AG09319 (cell line): ENCODE results near the gene FMNL2.

ENCODE experiments used
- DNase-seq: peaks from one replicate; pipeline ENCODE4 v3.0.0-alpha.2; 2010; ENCODE audit warnings: low read depth; ENCODE audit errors: extremely low read depth
- CTCF ChIP-seq: IDR thresholded peaks from 2 replicates; pipeline ENCODE4 v1.5.1; 2011; ENCODE audit warnings: low read depth, mild to moderate bottlenecking, inconsistent platforms, low read length, moderate library complexity

The FMNL2 gene

GRCh38 chr2:152450176-152450575, 115.2 kb downstream of the FMNL2 start:
- DNase-seq: no peak
- no peak for TF ChIP-seq CTCF

GRCh38 chr2:152452256-152452973, 117.4 kb downstream of the FMNL2 start:
- DNase-seq: no peak
- no peak for TF ChIP-seq CTCF

- DNase-seq: no peak
- no peak for TF ChIP-seq CTCF
Observed at GRCh38 chr2:152453129-152453911, 118.3 kb downstream of the FMNL2 start.

GRCh38 chr2:152454371-152454770, 119.4 kb downstream of the FMNL2 start:
- no peak for DNase-seq
- no peak for TF ChIP-seq CTCF

GRCh38 chr2:152454960-152455359, 120.0 kb downstream of the FMNL2 start:
- no peak for DNase-seq
- no peak for TF ChIP-seq CTCF

GRCh38 chr2:152455738-152456137, 120.8 kb downstream of the FMNL2 start:
- TF ChIP-seq CTCF: no peak
- DNase-seq: no peak

- no peak for TF ChIP-seq CTCF
- no peak for DNase-seq
Observed at GRCh38 chr2:152456262-152456661, 121.3 kb downstream of the FMNL2 start.
